ENCODE measurements around the gene OR4F15. TPM values are rescaled to one million over a fixed set of nuclear protein-coding genes. Genes with fewer than 3 reads are reported as not detected.

Gene OR4F15
- total and polyA plus RNA-seq, 2 of the 4 experiments (the other 2 are of a cell fraction): 0.36 TPM; not detected in 1

DNA sequence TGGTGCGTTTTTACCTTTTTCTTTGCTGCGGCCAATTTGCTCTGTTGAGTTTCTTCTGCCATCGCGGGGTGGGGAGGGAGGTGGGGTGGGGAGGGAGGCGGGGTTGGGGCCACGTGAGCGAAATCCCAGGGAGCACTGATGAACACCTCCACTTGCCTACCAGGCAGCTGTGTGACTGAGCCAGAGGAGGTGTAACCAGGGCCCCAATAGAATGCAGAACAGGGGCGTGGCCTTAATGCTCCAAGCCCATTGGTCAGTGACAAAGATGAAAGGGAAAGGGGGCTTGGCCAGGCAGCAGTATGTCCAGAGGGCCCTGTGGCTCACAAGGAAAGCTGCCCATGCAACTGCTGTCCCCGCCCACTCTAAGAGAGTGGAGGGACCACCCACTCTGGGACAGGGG lies 30.1 kb upstream of the OR4F15 start:
- Histone ChIP-seq H3K36me3 (ENCODE audit: control insufficient read depth, insufficient read depth, low read length) (no peaks in the 10 kb centered on the region), H2AFZ (replicated peaks; ENCODE audit: low read length, poor library complexity) (no peak overlapping the region), H3K79me1 (ENCODE audit: low read depth in 1 of 2, low read length in 2 of 2) (no peaks in the 10 kb centered on the region), H2BK15ac (ENCODE audit: low read depth, low read length) (no peak overlapping the region), H3K4ac (ENCODE audit: low read depth, low read length) (no peak overlapping the region), H3K9me3 (ENCODE audit: control insufficient read depth, insufficient read depth, low read length) (no peaks in the 10 kb centered on the region), H2BK5ac (ENCODE audit: low read depth, low read length, poor library complexity, severe bottlenecking) (no peak overlapping the region), H2BK120ac (ENCODE audit: low read depth, low read length) (no peak overlapping the region), H4K91ac (ENCODE audit: insufficient read depth, low read depth, low read length) (no peak overlapping the region), H3K23ac (ENCODE audit: low read depth, low read length) (no peak overlapping the region), H3K14ac (replicated peaks; ENCODE audit: low read depth, low read length) (no peak overlapping the region), H3K56ac (ENCODE audit: extremely low read depth, insufficient read depth, low read length) (no peak overlapping the region), H3K18ac (ENCODE audit: low read depth, low read length) (no peak overlapping the region), H3K4me3 (ENCODE audit: insufficient read depth, low read depth, low read length) (no peak overlapping the region), H4K20me1 (ENCODE audit: insufficient read depth, low read length) (no peaks in the 10 kb centered on the region), H2AK9ac (replicated peaks; ENCODE audit: low read depth, low read length, poor library complexity) (no peak overlapping the region), H3K9ac (ENCODE audit: low read depth, low read length) (no peak overlapping the region), H3K4me1 (ENCODE audit: control insufficient read depth, insufficient read depth, low read length) (peaks cover 5% of the 10 kb centered on the region; the same call in 1 of the 2 replicates), H3K27ac (ENCODE audit: insufficient read depth, low read length) (no peak overlapping the region), H4K8ac (ENCODE audit: low read depth in 2 of 2, low read length in 2 of 2) (no peak overlapping the region), H3K9me1 (ENCODE audit: insufficient read depth, low read length) (0 out of 2 replicates have a peak, but pooled peaks cover 3% of the 10 kb centered on the region), H3K4me2 (ENCODE audit: low read depth, low read length) (no peak overlapping the region), H2BK20ac (ENCODE audit: low read depth, low read length) (no peak overlapping the region), H2AK5ac (ENCODE audit: low read depth, low read length) (no peak overlapping the region), H3K27me3 (ENCODE audit: control insufficient read depth, insufficient read depth, low read length) (peaks cover 3% of the 10 kb centered on the region), H4K5ac (ENCODE audit: low read depth, low read length) (no peak overlapping the region)
- in situ Hi-C loops (cut with MboI; ENCODE audit: low sequenced_read_pairs): no loop called here
- no TSS peak for BruUV-seq (replicated peaks)
- no CpG with 5 or more reads among the region's 9 CpGs for WGBS, 2 experiments (ENCODE audit: extremely low coverage in 2 of 2, insufficient read length in 1 of 2)
- CTCF ChIA-PET: no interaction called here
- POLR2A ChIA-PET (ENCODE audit: unreplicated experiment): no interaction called here
- TF ChIP-seq RAD21 (IDR thresholded peaks at IDR 0.05; ENCODE audit: low read length) (no peak), SMC3 (IDR thresholded peaks at IDR 0.05; ENCODE audit: low read depth, low read length) (no peak), FOS (IDR thresholded peaks at IDR 0.05; ENCODE audit: low read depth, low read length) (no peak), POLR2A (IDR thresholded peaks at IDR 0.05; ENCODE audit: low read depth, low read length) (no peak), MXI1 (IDR thresholded peaks at IDR 0.05; ENCODE audit: borderline replicate concordance, low read depth, low read length) (no peak), BHLHE40 (IDR thresholded peaks at IDR 0.05; ENCODE audit: low read depth, low read length) (no peak), CHD1 (IDR thresholded peaks at IDR 0.05; ENCODE audit: low read depth, low read length) (no peak), NFE2L2 (IDR thresholded peaks at IDR 0.05; ENCODE audit: low read depth, low read length) (no peak), MAFK (IDR thresholded peaks at IDR 0.05; ENCODE audit: low read depth, low read length) (no peak), CEBPB (IDR thresholded peaks at IDR 0.05; ENCODE audit: low read depth, low read length) (no peak), RCOR1 (IDR thresholded peaks at IDR 0.05; ENCODE audit: insufficient replicate concordance, low read length) (no peak), RFX5 (IDR thresholded peaks at IDR 0.05; ENCODE audit: low read depth, low read length) (no peak), MAZ (IDR thresholded peaks at IDR 0.05; ENCODE audit: borderline replicate concordance, low read depth, low read length) (no peak)
- TF ChIP-seq, protein P1, sequence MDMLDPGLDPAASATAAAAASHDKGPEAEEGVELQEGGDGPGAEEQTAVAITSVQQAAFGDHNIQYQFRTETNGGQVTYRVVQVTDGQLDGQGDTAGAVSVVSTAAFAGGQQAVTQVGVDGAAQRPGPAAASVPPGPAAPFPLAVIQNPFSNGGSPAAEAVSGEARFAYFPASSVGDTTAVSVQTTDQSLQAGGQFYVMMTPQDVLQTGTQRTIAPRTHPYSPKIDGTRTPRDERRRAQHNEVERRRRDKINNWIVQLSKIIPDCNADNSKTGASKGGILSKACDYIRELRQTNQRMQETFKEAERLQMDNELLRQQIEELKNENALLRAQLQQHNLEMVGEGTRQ (IDR thresholded peaks at IDR 0.05; ENCODE audit: low read depth, low read length): no peak
- TF ChIP-seq, protein P2, sequence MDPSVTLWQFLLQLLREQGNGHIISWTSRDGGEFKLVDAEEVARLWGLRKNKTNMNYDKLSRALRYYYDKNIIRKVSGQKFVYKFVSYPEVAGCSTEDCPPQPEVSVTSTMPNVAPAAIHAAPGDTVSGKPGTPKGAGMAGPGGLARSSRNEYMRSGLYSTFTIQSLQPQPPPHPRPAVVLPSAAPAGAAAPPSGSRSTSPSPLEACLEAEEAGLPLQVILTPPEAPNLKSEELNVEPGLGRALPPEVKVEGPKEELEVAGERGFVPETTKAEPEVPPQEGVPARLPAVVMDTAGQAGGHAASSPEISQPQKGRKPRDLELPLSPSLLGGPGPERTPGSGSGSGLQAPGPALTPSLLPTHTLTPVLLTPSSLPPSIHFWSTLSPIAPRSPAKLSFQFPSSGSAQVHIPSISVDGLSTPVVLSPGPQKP (IDR thresholded peaks at IDR 0.05; ENCODE audit: borderline replicate concordance, low read depth, low read length): no peak
- TF ChIP-seq, protein P3, sequence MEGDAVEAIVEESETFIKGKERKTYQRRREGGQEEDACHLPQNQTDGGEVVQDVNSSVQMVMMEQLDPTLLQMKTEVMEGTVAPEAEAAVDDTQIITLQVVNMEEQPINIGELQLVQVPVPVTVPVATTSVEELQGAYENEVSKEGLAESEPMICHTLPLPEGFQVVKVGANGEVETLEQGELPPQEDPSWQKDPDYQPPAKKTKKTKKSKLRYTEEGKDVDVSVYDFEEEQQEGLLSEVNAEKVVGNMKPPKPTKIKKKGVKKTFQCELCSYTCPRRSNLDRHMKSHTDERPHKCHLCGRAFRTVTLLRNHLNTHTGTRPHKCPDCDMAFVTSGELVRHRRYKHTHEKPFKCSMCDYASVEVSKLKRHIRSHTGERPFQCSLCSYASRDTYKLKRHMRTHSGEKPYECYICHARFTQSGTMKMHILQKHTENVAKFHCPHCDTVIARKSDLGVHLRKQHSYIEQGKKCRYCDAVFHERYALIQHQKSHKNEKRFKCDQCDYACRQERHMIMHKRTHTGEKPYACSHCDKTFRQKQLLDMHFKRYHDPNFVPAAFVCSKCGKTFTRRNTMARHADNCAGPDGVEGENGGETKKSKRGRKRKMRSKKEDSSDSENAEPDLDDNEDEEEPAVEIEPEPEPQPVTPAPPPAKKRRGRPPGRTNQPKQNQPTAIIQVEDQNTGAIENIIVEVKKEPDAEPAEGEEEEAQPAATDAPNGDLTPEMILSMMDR (conservative IDR thresholded peaks at IDR 0.05; ENCODE audit: low read depth, low read length): no peak
- DNase-seq (no peak), ATAC-seq (ENCODE audit: low read depth) (no peak)
- intact Hi-C loops (cut with micrococcal nuclease): no loop called here
- dilution Hi-C loops (cut with HindIII; ENCODE audit: low sequenced_read_pairs, unreplicated experiment): no loop called here

Measured in IMR-90 (cell line).